GM23338 (cell line): ENCODE results near the gene ELAVL3. TPM values are rescaled to one million over a fixed set of nuclear protein-coding genes. Genes with fewer than 3 reads are reported as not detected.

Experiments
- ATAC-seq: fragments of 200-7000 bp; cut with Tn5 transposase; 3 replicates; pipeline ENCODE4 v1.9.1; 2020
- DNase-seq: peaks from one replicate; pipeline ENCODE4 v3.0.0-alpha.2; 2015; ENCODE audit warnings: low spot score
- H2AFZ ChIP-seq: fragments of 200-600 bp; sonication (generic); 2 replicates; pipeline ENCODE4 v1.8.0; 2016; ENCODE audit warnings: antibody characterized with exemption, mild to moderate bottlenecking, moderate library complexity
- H3F3A ChIP-seq: fragments of 200-600 bp; sonication (generic); replicated peaks from 2 replicates; pipeline ENCODE4 v1.8.0; 2017; ENCODE audit warnings: antibody characterized with exemption, mixed run types, low read depth
- H3K27ac ChIP-seq: fragments of 200-600 bp; sonication (generic); 2 replicates; pipeline ENCODE4 v1.6.1; 2016; ENCODE audit warnings: low read depth
- H3K27me3 ChIP-seq: fragments of 200-600 bp; sonication (generic); 2 replicates; pipeline ENCODE4 v1.8.0; 2016; ENCODE audit warnings: mild to moderate bottlenecking, mixed run types, moderate library complexity; ENCODE audit not compliant: insufficient read depth
- H3K36me3 ChIP-seq: fragments of 200-600 bp; sonication (generic); 2 replicates; pipeline ENCODE4 v1.8.0; 2016; ENCODE audit warnings: mild to moderate bottlenecking; ENCODE audit not compliant: insufficient read depth
- H3K4me1 ChIP-seq: fragments of 200-600 bp; sonication (generic); 2 replicates; pipeline ENCODE4 v1.8.0; 2016; ENCODE audit warnings: mild to moderate bottlenecking, moderate library complexity; ENCODE audit not compliant: insufficient read depth
- H3K4me2 ChIP-seq: fragments of 200-600 bp; sonication (generic); 2 replicates; pipeline ENCODE4 v1.7.1; 2017; ENCODE audit warnings: mixed run types
- H3K4me3 ChIP-seq: fragments of 200-600 bp; sonication (generic); 2 replicates; pipeline ENCODE4 v1.6.1; 2016; ENCODE audit warnings: mixed run types
- H3K79me2 ChIP-seq: fragments of 200-600 bp; sonication (generic); replicated peaks from 2 replicates; pipeline ENCODE4 v1.8.0; 2017; ENCODE audit warnings: mild to moderate bottlenecking; ENCODE audit not compliant: insufficient read depth
- H3K9me2 ChIP-seq: fragments of 200-600 bp; sonication (generic); 2 replicates; pipeline ENCODE4 v1.8.0; 2017; ENCODE audit not compliant: insufficient read depth
- H4K20me1 ChIP-seq: fragments of 200-600 bp; sonication (generic); replicated peaks from 2 replicates; pipeline ENCODE4 v1.8.0; 2017; ENCODE audit warnings: mild to moderate bottlenecking; ENCODE audit not compliant: insufficient read depth
- H3K27ac Mint-ChIP-seq: 2 replicates; pipeline ENCODE4 v1.8.0; 2020; ENCODE audit warnings: inconsistent platforms, mild to moderate bottlenecking, moderate library complexity, mixed read lengths
- H3K27me3 Mint-ChIP-seq: 3 replicates; pipeline ENCODE4 v1.8.0; 2022; ENCODE audit warnings: low read depth, mild to moderate bottlenecking, moderate library complexity, mixed read lengths, inconsistent platforms; ENCODE audit not compliant: insufficient read depth, poor library complexity
- H3K36me3 Mint-ChIP-seq: 3 replicates; pipeline ENCODE4 v1.8.0; 2021; ENCODE audit warnings: low read depth, mild to moderate bottlenecking, inconsistent platforms, moderate library complexity, mixed read lengths
- H3K4me1 Mint-ChIP-seq: 3 replicates; pipeline ENCODE4 v1.8.0; 2020; ENCODE audit warnings: mild to moderate bottlenecking, inconsistent platforms, mixed read lengths
- H3K4me3 Mint-ChIP-seq: 3 replicates; pipeline ENCODE4 v1.8.0; 2021; ENCODE audit warnings: moderate library complexity, mild to moderate bottlenecking, inconsistent platforms, mixed read lengths
- H3K9me3 Mint-ChIP-seq: 3 replicates; pipeline ENCODE4 v1.8.0; 2020; ENCODE audit warnings: moderate library complexity, mild to moderate bottlenecking, inconsistent platforms, mixed read lengths
- CREB1 ChIP-seq: fragments of 250-450 bp; sonication (Bioruptor Pico); IDR thresholded peaks from 2 replicates; pipeline ENCODE4 v1.5.0; 2020; ENCODE audit warnings: low read depth, mild to moderate bottlenecking, moderate library complexity
- EZH2 ChIP-seq: fragments of 200-600 bp; sonication (generic); IDR thresholded peaks from one replicate; pipeline ENCODE4 v1.8.0; 2017; ENCODE audit warnings: antibody characterized with exemption, mild to moderate bottlenecking, low read depth; ENCODE audit not compliant: unreplicated experiment
- EZH2phosphoT487 ChIP-seq: fragments of 200-600 bp; sonication (generic); IDR thresholded peaks from one replicate; pipeline ENCODE4 v1.8.1; 2018; ENCODE audit warnings: antibody characterized with exemption; ENCODE audit not compliant: unreplicated experiment
- JUNB ChIP-seq: IDR thresholded peaks from one replicate; pipeline ENCODE4 v1.6.1; 2016; ENCODE audit warnings: antibody characterized with exemption; ENCODE audit not compliant: unreplicated experiment
- NANOG ChIP-seq: IDR thresholded peaks from 2 replicates; pipeline ENCODE4 v1.6.1; 2016; ENCODE audit warnings: antibody characterized with exemption, borderline replicate concordance
- POLR2AphosphoS5 ChIP-seq: IDR thresholded peaks from 2 replicates; pipeline ENCODE4 v1.6.1; 2016; ENCODE audit warnings: antibody characterized with exemption, low read depth
- REST ChIP-seq: IDR thresholded peaks from one replicate; pipeline ENCODE4 v1.6.1; 2018; ENCODE audit warnings: antibody characterized with exemption; ENCODE audit not compliant: unreplicated experiment
- STAT1 ChIP-seq: IDR thresholded peaks from one replicate; pipeline ENCODE4 v1.6.1; 2016; ENCODE audit warnings: antibody characterized with exemption; ENCODE audit not compliant: unreplicated experiment
- ZNF331 ChIP-seq: fragments of 250-450 bp; sonication (Bioruptor Pico); IDR thresholded peaks from 2 replicates; pipeline ENCODE4 v1.5.0; 2020; ENCODE audit warnings: low read depth, mild to moderate bottlenecking, moderate library complexity
- polyA plus RNA-seq: library from polyadenylated mRNA; unstranded; fragments of >200 nt; fragmentation: Nextera tagmentation; extraction: Ambion mirVana; gene quantifications from 2 replicates; pipeline ENCODE4 v1.2.1, GENCODE V29; 2016
- total RNA-seq: library from RNA; depleted of rRNA; stranded (reverse); fragments of >200 nt; shearing (Covaris generic); gene quantifications from 2 replicates; pipeline ENCODE4 v1.2.3, GENCODE V29; 2014
- TF ChIP-seq, protein P1 (sequence below): IDR thresholded peaks from 2 replicates; pipeline ENCODE4 v1.6.1; 2016; ENCODE audit warnings: antibody characterized with exemption
- TF ChIP-seq, protein P2 (sequence below): fragments of 250-450 bp; sonication (Bioruptor Pico); IDR thresholded peaks from 2 replicates; pipeline ENCODE4 v1.5.0; 2020; ENCODE audit warnings: mild to moderate bottlenecking, moderate library complexity

ELAVL3 gene
- total and polyA plus RNA-seq, 2 experiments from 2014 or later: 0.45 to 1.2 TPM

DNA sequence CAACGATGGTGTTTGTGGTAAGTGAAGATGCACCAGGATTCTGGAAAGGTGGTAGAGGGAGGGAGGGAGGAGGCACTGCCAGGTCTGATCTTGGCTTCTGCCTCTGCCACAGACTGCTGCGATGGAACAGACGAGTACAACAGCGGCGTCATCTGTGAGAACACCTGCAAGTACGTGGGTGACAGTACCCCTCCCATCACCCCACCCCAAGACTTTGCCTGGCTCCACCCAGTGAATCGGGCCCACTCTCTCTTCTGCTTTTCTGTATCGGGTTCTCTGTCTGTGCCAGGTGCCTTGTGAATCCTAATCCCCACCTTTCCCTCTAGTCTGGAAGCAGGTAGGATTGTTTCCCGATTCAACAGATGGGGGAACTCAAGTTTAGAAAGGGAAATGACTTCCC is 42.9 kb downstream of the ELAVL3 start (continued):
- TF ChIP-seq, protein P1, sequence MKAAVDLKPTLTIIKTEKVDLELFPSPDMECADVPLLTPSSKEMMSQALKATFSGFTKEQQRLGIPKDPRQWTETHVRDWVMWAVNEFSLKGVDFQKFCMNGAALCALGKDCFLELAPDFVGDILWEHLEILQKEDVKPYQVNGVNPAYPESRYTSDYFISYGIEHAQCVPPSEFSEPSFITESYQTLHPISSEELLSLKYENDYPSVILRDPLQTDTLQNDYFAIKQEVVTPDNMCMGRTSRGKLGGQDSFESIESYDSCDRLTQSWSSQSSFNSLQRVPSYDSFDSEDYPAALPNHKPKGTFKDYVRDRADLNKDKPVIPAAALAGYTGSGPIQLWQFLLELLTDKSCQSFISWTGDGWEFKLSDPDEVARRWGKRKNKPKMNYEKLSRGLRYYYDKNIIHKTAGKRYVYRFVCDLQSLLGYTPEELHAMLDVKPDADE: no peak
- TF ChIP-seq EZH2phosphoT487 (no peak), NANOG (no peak)

GRCh38 chr19:11435833-11436313 is 45.0 kb downstream of the ELAVL3 start:
- Histone ChIP-seq H4K20me1 (peaks cover 3% of the 10 kb centered on the region; the same call in 1 of the 2 replicates), H3K27me3 (no peaks in the 10 kb centered on the region), H2AFZ (peak overlapping the region; percentile 10; the same call in 1 of the 2 replicates), H3K79me2 (peaks cover 19% of the 10 kb centered on the region), H3F3A (peaks cover 5% of the 10 kb centered on the region; the same call in 1 of the 2 replicates), H3K36me3 (peaks cover 32% of the 10 kb centered on the region), H3K4me3 (peak overlapping the region; percentile 69), H3K27ac (peak overlapping the region; percentile 81; the same call in 1 of the 2 replicates), H3K4me2 (peak overlapping the region; percentile 93), H3K9me2 (no peaks in the 10 kb centered on the region), H3K4me1 (peaks cover 11% of the 10 kb centered on the region; the same call in 1 of the 2 replicates)
- Mint-ChIP-seq H3K36me3 (peaks cover 51% of the 10 kb centered on the region), H3K27ac (peak overlapping the region; percentile 100), H3K4me1 (peaks cover 6% of the 10 kb centered on the region; the same call in 2 of the 3 replicates), H3K9me3 (no peaks in the 10 kb centered on the region), H3K27me3 (peaks cover 15% of the 10 kb centered on the region), H3K4me3 (peak overlapping the region; percentile 99)
- ATAC-seq: peak; percentile 6
- peak; percentile 53 for DNase-seq
- TF ChIP-seq NANOG: no peak
- TF ChIP-seq ZNF331 (CRISPR knock-in tag): no peak
- TF ChIP-seq, protein P2, sequence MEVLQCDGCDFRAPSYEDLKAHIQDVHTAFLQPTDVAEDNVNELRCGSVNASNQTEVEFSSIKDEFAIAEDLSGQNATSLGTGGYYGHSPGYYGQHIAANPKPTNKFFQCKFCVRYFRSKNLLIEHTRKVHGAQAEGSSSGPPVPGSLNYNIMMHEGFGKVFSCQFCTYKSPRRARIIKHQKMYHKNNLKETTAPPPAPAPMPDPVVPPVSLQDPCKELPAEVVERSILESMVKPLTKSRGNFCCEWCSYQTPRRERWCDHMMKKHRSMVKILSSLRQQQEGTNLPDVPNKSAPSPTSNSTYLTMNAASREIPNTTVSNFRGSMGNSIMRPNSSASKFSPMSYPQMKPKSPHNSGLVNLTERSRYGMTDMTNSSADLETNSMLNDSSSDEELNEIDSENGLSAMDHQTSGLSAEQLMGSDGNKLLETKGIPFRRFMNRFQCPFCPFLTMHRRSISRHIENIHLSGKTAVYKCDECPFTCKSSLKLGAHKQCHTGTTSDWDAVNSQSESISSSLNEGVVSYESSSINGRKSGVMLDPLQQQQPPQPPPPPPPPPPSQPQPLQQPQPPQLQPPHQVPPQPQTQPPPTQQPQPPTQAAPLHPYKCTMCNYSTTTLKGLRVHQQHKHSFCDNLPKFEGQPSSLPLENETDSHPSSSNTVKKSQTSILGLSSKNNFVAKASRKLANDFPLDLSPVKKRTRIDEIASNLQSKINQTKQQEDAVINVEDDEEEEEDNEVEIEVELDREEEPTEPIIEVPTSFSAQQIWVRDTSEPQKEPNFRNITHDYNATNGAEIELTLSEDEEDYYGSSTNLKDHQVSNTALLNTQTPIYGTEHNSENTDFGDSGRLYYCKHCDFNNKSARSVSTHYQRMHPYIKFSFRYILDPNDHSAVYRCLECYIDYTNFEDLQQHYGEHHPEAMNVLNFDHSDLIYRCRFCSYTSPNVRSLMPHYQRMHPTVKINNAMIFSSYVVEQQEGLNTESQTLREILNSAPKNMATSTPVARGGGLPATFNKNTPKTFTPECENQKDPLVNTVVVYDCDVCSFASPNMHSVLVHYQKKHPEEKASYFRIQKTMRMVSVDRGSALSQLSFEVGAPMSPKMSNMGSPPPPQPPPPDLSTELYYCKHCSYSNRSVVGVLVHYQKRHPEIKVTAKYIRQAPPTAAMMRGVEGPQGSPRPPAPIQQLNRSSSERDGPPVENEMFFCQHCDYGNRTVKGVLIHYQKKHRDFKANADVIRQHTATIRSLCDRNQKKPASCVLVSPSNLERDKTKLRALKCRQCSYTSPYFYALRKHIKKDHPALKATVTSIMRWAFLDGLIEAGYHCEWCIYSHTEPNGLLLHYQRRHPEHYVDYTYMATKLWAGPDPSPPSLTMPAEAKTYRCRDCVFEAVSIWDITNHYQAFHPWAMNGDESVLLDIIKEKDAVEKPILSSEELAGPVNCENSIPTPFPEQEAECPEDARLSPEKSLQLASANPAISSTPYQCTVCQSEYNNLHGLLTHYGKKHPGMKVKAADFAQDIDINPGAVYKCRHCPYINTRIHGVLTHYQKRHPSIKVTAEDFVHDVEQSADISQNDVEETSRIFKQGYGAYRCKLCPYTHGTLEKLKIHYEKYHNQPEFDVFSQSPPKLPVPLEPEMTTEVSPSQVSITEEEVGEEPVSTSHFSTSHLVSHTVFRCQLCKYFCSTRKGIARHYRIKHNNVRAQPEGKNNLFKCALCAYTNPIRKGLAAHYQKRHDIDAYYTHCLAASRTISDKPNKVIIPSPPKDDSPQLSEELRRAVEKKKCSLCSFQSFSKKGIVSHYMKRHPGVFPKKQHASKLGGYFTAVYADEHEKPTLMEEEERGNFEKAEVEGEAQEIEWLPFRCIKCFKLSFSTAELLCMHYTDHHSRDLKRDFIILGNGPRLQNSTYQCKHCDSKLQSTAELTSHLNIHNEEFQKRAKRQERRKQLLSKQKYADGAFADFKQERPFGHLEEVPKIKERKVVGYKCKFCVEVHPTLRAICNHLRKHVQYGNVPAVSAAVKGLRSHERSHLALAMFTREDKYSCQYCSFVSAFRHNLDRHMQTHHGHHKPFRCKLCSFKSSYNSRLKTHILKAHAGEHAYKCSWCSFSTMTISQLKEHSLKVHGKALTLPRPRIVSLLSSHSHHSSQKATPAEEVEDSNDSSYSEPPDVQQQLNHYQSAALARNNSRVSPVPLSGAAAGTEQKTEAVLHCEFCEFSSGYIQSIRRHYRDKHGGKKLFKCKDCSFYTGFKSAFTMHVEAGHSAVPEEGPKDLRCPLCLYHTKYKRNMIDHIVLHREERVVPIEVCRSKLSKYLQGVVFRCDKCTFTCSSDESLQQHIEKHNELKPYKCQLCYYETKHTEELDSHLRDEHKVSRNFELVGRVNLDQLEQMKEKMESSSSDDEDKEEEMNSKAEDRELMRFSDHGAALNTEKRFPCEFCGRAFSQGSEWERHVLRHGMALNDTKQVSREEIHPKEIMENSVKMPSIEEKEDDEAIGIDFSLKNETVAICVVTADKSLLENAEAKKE (CRISPR knock-in tag): no peak
- no peak for TF ChIP-seq REST
- no peak for TF ChIP-seq STAT1
- no peak for TF ChIP-seq POLR2AphosphoS5
- TF ChIP-seq CREB1 (CRISPR knock-in tag): no peak
- no peak for TF ChIP-seq EZH2
- no peak for TF ChIP-seq JUNB
